CD4-positive, alpha-beta memory T cell (primary cell): ENCODE measurements around the gene CDCA7L. TPM values are rescaled to one million over a fixed set of nuclear protein-coding genes. Genes with fewer than 3 reads are reported as not detected.
"Not testable (repeated sequence)": the region's sequence is repeated elsewhere in the genome, so short reads cannot be mapped to it uniquely, and the experiment has no call there.

Experiments
- CTCF ChIA-PET: fragments of 350-600 bp; sonication (Branson Sonifier 250); formaldehyde crosslinking; loops from one replicate; lab custom pipeline; 2021; ENCODE audit warnings: inconsistent platforms; ENCODE audit not compliant: partially characterized antibody; lab: Charles Lee
- POLR2A ChIA-PET: fragments of 350-600 bp; sonication (Branson Sonifier 250); formaldehyde crosslinking; loops from one replicate; lab custom pipeline; 2021; ENCODE audit not compliant: partially characterized antibody; lab: Charles Lee
- DNase-seq, 5 donors: peaks; one replicate each; pipeline versions ENCODE4 v3.0.0 to v3.0.0-alpha.2; 2020 to 2022; ENCODE audit warnings: mixed read lengths in 1 of 5
- H3K27ac ChIP-seq: one replicate; pipeline ENCODE4 v1.7.0; 2013; ENCODE audit warnings: low read depth, low read length
- H3K27me3 ChIP-seq: 2 replicates; pipeline ENCODE4 v1.7.0; 2013; ENCODE audit warnings: mild to moderate bottlenecking, low read length, moderate library complexity; ENCODE audit not compliant: insufficient read depth
- H3K36me3 ChIP-seq: 2 replicates; pipeline ENCODE4 v1.7.0; 2013; ENCODE audit warnings: mild to moderate bottlenecking, low read length, moderate library complexity; ENCODE audit not compliant: insufficient read depth
- H3K4me1 ChIP-seq: 2 replicates; pipeline ENCODE4 v1.7.0; 2013; ENCODE audit warnings: mild to moderate bottlenecking, low read length, moderate library complexity; ENCODE audit not compliant: insufficient read depth
- H3K4me3 ChIP-seq, 2 donors: one replicate each; pipeline ENCODE4 v1.7.0; 2013; ENCODE audit warnings: low read length in 2 of 2, mild to moderate bottlenecking in 1 of 2
- H3K9me3 ChIP-seq, 2 donors: one replicate each; pipeline ENCODE4 v1.7.0; 2013; ENCODE audit warnings: low read length in 2 of 2, control low read depth in 1 of 2; ENCODE audit not compliant: control insufficient read depth in 1 of 2
- H3K27ac Mint-ChIP-seq, 7 donors: one replicate each; pipeline ENCODE4 v1.8.0; 2020 to 2021; ENCODE audit warnings: mixed read lengths in 7 of 7, mild to moderate bottlenecking in 6 of 7, inconsistent platforms in 3 of 7, moderate library complexity in 3 of 7
- H3K27me3 Mint-ChIP-seq, 2 donors: one replicate each; pipeline ENCODE4 v1.8.0; 2020 to 2021; ENCODE audit warnings: mixed read lengths in 2 of 2
- H3K36me3 Mint-ChIP-seq, 2 donors: one replicate each; pipeline ENCODE4 v1.8.0; 2020 to 2021; ENCODE audit warnings: mixed read lengths in 2 of 2, inconsistent platforms in 1 of 2, mild to moderate bottlenecking in 1 of 2
- H3K4me1 Mint-ChIP-seq, 4 donors: one replicate each; pipeline ENCODE4 v1.8.0; 2020 to 2021; ENCODE audit warnings: mixed read lengths in 4 of 4, mild to moderate bottlenecking in 1 of 4
- H3K4me3 Mint-ChIP-seq, 8 donors: one replicate each; pipeline ENCODE4 v1.8.0; 2020 to 2021; ENCODE audit warnings: mixed read lengths in 8 of 8, mild to moderate bottlenecking in 7 of 8, moderate library complexity in 6 of 8, inconsistent platforms in 3 of 8
- H3K9me3 Mint-ChIP-seq, 8 donors: one replicate each; pipeline ENCODE4 v1.8.0; 2020 to 2021; ENCODE audit warnings: mixed read lengths in 8 of 8, mild to moderate bottlenecking in 5 of 8, inconsistent platforms in 3 of 8, moderate library complexity in 1 of 8
- intact Hi-C: fragments of 100-400 bp; cut with micrococcal nuclease; formaldehyde crosslinking; loops from one replicate; pipeline ENCODE4 v1.15.1; 2023
- polyA plus RNA-seq, 2 donors: library from polyadenylated mRNA; unstranded; fragments of 300-500 nt; fragmentation: Illumina TruSeq; gene quantifications; one replicate each; pipeline ENCODE4 v1.2.3, GENCODE V29; 2021
- total RNA-seq, 2 experiments: library from RNA; stranded (reverse); gene quantifications; one replicate each; pipeline ENCODE4 v1.2.3, GENCODE V29; 2021

The CDCA7L gene
- total and polyA plus RNA-seq, 4 experiments from 2014 or later: 10.4 to 19.6 (median 16.4) TPM

- POLR2A ChIA-PET: no interaction called here
Observed at GRCh38 chr7:21939136-21939857, 6.4 kb downstream of the CDCA7L start.

DNA sequence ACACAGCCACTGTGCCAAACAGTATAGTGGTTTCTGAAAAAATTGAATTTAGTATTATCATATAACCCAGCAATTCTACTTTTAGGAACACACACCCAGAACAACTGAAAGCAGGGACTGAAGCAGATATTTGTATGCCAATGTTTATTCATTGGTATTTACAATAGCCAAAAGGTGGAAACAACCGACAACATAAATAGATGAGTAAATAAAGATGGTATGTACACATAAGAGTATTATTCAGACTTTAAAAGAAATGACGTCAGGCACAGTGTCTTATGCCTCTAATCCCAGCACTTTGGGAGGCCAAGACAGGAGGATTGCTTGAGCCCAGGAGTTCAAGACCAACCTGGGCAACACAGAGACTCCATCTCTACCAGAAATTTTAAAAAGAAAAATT is 7.2 kb downstream of the CDCA7L start:
- peaks cover 0 to 3% of the 10 kb centered on the region in 2 donors for H3K36me3 Mint-ChIP-seq
- H3K4me1 ChIP-seq: no peaks in the 10 kb centered on the region
- intact Hi-C loops: no loop called here
- POLR2A ChIA-PET: no interaction called here
- no peaks in the 10 kb centered on the region for H3K36me3 ChIP-seq
- no peak overlapping the region for H3K27ac ChIP-seq
- peaks cover 2 to 23% (median 9%) of the 10 kb centered on the region in 4 donors for H3K4me1 Mint-ChIP-seq
- no peaks in the 10 kb centered on the region for H3K27me3 Mint-ChIP-seq
- CTCF ChIA-PET: no interaction called here
- H3K27ac Mint-ChIP-seq: no peak overlapping the region
- DNase-seq: no peak
- no peaks in the 10 kb centered on the region for H3K27me3 ChIP-seq
- no peak overlapping the region for H3K4me3 Mint-ChIP-seq
- H3K9me3 Mint-ChIP-seq: peaks cover 0 to 3% (median 0%) of the 10 kb centered on the region in 8 donors
- no peaks in the 10 kb centered on the region for H3K9me3 ChIP-seq
- H3K4me3 ChIP-seq: no peak overlapping the region

More at GRCh38 chr7:21939136-21939857, 6.4 kb downstream of the CDCA7L start:
- H3K4me1 Mint-ChIP-seq: peaks cover under 1 to 23% (median 10%) of the 10 kb centered on the region in 4 donors
- H3K27ac ChIP-seq: no peak overlapping the region
- peaks cover 0 to 3% of the 10 kb centered on the region in 2 donors for H3K36me3 Mint-ChIP-seq
- no peak overlapping the region for H3K27ac Mint-ChIP-seq
- intact Hi-C loops: no loop called here
- peaks cover 0 to 3% (median 0%) of the 10 kb centered on the region in 8 donors for H3K9me3 Mint-ChIP-seq
- H3K4me1 ChIP-seq: peaks cover 7% of the 10 kb centered on the region
- no peak overlapping the region for H3K4me3 Mint-ChIP-seq
- no peak overlapping the region for H3K4me3 ChIP-seq
- no peak for DNase-seq
- no peaks in the 10 kb centered on the region for H3K27me3 ChIP-seq
- no peaks in the 10 kb centered on the region for H3K9me3 ChIP-seq
- H3K36me3 ChIP-seq: no peaks in the 10 kb centered on the region
- CTCF ChIA-PET: no interaction called here
- no peaks in the 10 kb centered on the region for H3K27me3 Mint-ChIP-seq

DNA sequence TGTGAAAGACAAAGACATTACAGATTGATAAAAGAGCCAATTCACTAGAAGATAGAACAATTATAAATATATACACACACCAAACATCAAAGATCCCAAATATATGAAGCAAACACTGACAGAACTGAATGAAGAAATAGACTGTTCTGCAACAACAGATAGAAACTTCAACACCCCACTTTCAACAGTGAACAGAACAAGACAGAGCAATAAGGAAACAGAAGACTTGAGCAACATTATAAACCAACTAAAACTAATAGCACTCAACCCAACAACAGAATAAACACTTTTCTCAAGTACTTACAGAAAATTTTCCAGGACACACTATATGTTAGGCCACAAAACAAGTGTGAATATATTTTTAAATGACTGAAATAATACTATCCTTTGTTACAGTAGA is 10.9 kb downstream of the CDCA7L start:
- H3K4me1 ChIP-seq: no peaks in the 10 kb centered on the region
- Mint-ChIP-seq H3K27ac (peak overlapping the region in 1 of 7 donors; percentile 45), H3K27me3 (no peaks in the 10 kb centered on the region), H3K36me3 (peaks cover under 1 to 3% of the 10 kb centered on the region in 2 donors), H3K4me1 (peaks cover 2 to 10% (median 6%) of the 10 kb centered on the region in 4 donors), H3K9me3 (peaks cover 0 to 6% (median 3%) of the 10 kb centered on the region in 8 donors), H3K4me3 (no peak overlapping the region)
- no peaks in the 10 kb centered on the region for H3K9me3 ChIP-seq
- H3K4me3 ChIP-seq: no peak overlapping the region
- H3K36me3 ChIP-seq: no peaks in the 10 kb centered on the region
- intact Hi-C loops: no loop called here
- ChIA-PET CTCF (no interaction called here), POLR2A (no interaction called here)
- no peak for DNase-seq
- no peak overlapping the region for H3K27ac ChIP-seq
- H3K27me3 ChIP-seq: no peaks in the 10 kb centered on the region

DNA sequence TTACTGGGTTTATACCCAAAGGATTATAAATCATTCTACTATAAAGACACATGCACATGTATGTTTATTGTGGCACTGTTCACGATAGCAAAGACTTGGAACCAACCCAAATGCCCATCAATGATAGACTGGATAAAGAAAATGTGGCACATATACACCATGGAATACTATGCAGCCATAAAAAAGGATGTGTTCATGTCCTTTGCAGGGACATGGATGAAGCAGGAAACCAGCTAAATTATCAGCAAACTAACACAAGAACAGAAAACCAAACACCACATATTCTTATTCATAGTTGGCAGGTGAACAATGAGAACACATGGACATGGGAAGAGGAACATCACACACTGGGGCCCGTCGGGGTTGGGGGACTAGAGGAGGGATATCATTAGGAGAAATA is 12.4 kb downstream of the CDCA7L start:
- POLR2A ChIA-PET, H3K36me3 Mint-ChIP-seq, H3K9me3 ChIP-seq, H3K4me1 ChIP-seq, CTCF ChIA-PET, H3K27ac Mint-ChIP-seq, H3K4me3 ChIP-seq, H3K27ac ChIP-seq, intact Hi-C loops, H3K27me3 ChIP-seq, H3K4me3 Mint-ChIP-seq, DNase-seq, H3K27me3 Mint-ChIP-seq, H3K4me1 Mint-ChIP-seq, H3K36me3 ChIP-seq: not testable (repeated sequence)
- H3K9me3 Mint-ChIP-seq: peaks cover 2 to 13% (median 5%) of the 10 kb centered on the region in 8 donors

GRCh38 chr7:21927693-21928092 is 18.0 kb downstream of the CDCA7L start:
- Mint-ChIP-seq H3K27ac (peak overlapping the region in 1 of 7 donors; percentile 44), H3K27me3 (peaks cover 1 to 3% of the 10 kb centered on the region in 2 donors), H3K4me3 (no peak overlapping the region), H3K9me3 (peaks cover 0 to 11% (median 6%) of the 10 kb centered on the region in 8 donors), H3K4me1 (no peaks in the 10 kb centered on the region), H3K36me3 (peaks cover 5 to 7% of the 10 kb centered on the region in 2 donors)
- no peaks in the 10 kb centered on the region for H3K4me1 ChIP-seq
- H3K27ac ChIP-seq: no peak overlapping the region
- no peak for DNase-seq
- no peaks in the 10 kb centered on the region for H3K27me3 ChIP-seq
- H3K36me3 ChIP-seq: no peaks in the 10 kb centered on the region
- ChIA-PET POLR2A (no interaction called here), CTCF (no interaction called here)
- intact Hi-C loops: no loop called here
- no peak overlapping the region for H3K4me3 ChIP-seq
- no peaks in the 10 kb centered on the region for H3K9me3 ChIP-seq

GRCh38 chr7:21926448-21926847 is 19.3 kb downstream of the CDCA7L start:
- Histone ChIP-seq H3K36me3 (no peaks in the 10 kb centered on the region), H3K4me3 (no peak overlapping the region), H3K9me3 (no peaks in the 10 kb centered on the region), H3K27ac (no peak overlapping the region), H3K4me1 (no peaks in the 10 kb centered on the region), H3K27me3 (no peaks in the 10 kb centered on the region)
- Mint-ChIP-seq H3K4me3 (no peak overlapping the region), H3K27me3 (peaks cover 1 to 3% of the 10 kb centered on the region in 2 donors), H3K4me1 (no peaks in the 10 kb centered on the region), H3K36me3 (peaks cover 5 to 7% of the 10 kb centered on the region in 2 donors), H3K9me3 (peaks cover 0 to 11% (median 5%) of the 10 kb centered on the region in 8 donors), H3K27ac (no peak overlapping the region)
- ChIA-PET POLR2A (no interaction called here), CTCF (no interaction called here)
- intact Hi-C loops: no loop called here
- DNase-seq: no peak

DNA sequence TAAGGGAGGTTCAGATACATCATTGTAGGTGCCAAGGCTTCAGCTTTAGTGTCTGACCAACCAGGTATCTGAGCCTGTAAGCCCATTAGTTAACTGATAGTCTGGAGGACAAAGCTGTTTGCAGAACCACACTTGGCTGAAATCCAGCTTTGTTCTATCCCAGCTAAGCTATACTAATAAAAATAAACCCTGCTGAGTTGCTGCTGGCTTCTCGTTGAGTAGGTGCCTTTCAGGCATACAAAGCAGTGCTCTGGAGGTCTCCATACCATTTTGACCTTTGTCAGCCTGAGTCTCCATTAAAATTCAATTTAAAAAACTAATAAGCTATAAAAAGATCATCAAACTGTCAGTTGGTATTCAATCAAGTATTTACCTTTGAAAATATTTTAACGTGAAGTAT is 22.0 kb downstream of the CDCA7L start:
- Histone ChIP-seq H3K9me3 (no peaks in the 10 kb centered on the region), H3K27ac (no peak overlapping the region), H3K36me3 (no peaks in the 10 kb centered on the region), H3K4me1 (no peaks in the 10 kb centered on the region), H3K27me3 (no peaks in the 10 kb centered on the region), H3K4me3 (no peak overlapping the region)
- H3K4me3 Mint-ChIP-seq: no peak overlapping the region
- no peaks in the 10 kb centered on the region for H3K4me1 Mint-ChIP-seq
- peaks cover 0 to 6% (median 3%) of the 10 kb centered on the region in 8 donors for H3K9me3 Mint-ChIP-seq
- ChIA-PET POLR2A (no interaction called here), CTCF (interaction anchor here (1.2 kb wide), 1 partner anchor 11 kb away, joined by 3 read pairs; no protein-coding TSS in a partner anchor)
- no peak for DNase-seq
- no peak overlapping the region for H3K27ac Mint-ChIP-seq
- intact Hi-C loops: no loop called here
- peaks cover 0 to 1% of the 10 kb centered on the region in 2 donors for H3K27me3 Mint-ChIP-seq
- peaks cover 3 to 7% of the 10 kb centered on the region in 2 donors for H3K36me3 Mint-ChIP-seq
